COLO668 (cell line): ENCODE measurements around the gene HMCN2.

Source experiments
- DNase-seq: peaks from one replicate; lab custom pipeline; 2025; ENCODE audit not compliant: unreplicated experiment; lab: John Stamatoyannopoulos, UW

The HMCN2 gene

DNA sequence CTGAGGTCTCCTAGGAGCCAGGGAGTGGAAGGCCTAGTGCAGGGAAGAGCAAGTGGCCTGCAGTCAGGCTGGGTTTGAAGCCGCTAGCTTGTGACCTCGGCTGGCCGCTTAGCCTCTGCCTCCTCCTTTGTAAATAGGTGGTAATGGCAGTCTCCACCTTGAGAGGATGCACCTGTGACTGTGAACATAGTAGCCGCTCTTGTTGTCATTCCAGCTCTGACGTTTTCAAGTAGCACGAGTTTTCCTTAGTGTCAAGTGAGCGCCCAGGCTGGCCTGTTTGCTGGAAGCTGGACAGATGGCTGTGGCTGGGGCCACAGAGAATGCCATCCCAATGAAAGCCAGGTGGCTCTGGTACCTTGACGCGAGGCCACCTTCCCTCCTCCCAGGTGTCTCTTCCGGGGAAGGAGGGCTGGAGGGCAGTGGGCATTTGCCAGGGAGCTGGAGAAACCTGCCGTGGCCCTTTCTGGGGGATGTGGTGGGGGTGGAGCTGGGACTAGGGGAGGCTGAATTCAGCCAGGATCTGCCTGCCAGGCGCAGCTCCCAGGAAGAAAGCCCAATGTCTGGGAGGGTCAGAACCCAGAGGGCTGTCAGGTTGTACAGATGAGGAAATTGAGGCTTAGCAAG lies 181.7 kb downstream of the HMCN2 start:
- DNase-seq: peak; percentile 14

DNA sequence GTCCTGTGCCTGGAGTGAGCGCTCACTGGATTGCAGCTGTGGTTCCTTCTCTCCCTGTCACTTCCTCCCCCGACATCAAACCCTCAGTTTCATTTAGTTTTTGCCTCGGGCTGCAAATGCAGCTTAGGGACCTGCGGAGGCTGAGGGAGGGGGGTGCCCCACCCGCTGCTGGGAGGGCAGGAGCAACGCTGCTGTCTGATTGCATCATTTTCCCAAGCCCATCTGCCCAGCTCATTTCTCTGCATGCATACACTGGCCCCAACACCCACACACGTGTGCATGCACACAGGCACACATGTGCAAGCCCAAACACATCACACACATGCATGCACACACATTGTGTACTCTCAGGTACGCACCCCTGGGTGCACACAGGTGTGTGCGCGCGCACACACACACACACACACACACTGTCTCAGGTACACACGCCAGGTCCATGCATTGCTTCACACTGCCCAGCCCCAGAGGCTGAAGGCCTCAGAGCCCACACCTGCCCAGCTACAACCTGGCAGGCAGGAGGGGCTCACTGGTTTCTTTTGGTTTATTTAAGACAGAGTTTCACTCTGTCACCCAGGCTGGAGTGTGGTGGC lies 182.6 kb downstream of the HMCN2 start:
- DNase-seq: no peak

DNA sequence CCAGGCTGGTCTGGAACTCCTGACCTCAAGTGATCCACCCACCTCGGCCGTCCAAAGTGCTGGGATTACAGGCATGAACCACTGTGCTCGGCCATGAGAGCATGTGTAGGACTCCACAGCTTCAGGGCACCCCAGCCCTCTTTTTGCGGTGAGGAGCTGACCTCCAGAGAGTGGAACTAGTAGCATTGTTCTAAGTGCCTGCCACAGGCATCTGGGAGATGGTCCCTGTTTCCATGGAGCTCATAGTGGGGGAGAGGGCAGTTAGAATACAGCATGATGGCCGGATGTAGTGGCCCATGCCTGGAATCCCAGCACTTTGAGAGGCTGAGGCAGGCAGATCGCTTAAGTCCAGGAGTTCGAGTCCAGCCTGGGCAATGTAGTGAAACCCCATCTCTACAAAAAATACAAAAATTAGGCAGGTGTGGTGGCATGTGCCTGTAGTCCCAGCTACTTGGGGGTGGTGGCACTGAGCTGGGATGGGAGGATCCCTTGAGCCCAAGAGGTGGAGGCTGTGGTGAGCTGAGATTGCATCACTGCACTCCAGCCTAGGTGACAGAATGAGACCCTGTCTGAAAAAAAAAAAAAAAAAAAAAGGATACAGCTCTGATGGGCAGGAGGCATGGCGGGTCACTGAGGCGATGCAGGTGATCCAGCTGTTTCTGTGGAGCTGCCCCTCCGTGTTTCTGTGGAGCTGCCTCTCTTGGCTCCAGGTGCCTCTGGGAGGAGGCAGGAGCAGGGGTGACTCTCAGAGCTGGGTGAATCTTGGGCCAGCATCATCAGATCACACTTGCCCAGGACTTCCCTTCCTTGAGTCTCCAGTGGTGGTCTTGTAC lies 183.4 kb downstream of the HMCN2 start:
- DNase-seq: no peak

DNA sequence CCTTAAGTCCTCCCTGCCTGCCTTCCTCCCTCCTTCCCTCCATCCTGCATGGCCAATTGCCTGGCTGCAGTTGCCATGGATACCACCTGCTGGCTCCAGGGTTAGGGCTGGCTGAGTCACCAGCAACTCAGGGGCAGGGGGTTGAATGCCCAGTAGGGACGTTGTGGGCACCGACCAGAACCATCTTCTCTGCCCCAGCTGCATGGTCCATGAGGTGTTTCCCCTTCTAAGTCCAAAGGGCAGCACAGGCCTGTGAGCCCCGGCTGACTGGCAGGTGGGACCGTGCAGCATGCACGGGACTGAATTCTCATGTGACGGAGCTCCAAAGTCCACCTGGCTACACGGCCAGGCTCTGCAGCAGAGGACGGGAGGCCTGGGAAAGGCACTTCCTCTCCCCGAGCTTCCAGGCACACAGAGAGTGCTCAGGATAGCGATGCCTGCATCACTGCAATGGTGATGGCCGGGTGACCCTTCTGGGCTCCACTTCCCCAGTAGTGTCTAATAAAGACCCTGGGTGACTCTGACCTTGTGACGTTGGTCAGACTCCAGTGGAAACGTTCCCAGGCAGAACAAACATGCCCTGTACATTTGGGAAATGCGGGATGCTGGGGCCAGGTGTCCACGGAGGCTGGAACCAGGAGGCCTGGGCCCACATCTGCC lies 184.9 kb downstream of the HMCN2 start:
- peak; percentile 82 for DNase-seq

DNA sequence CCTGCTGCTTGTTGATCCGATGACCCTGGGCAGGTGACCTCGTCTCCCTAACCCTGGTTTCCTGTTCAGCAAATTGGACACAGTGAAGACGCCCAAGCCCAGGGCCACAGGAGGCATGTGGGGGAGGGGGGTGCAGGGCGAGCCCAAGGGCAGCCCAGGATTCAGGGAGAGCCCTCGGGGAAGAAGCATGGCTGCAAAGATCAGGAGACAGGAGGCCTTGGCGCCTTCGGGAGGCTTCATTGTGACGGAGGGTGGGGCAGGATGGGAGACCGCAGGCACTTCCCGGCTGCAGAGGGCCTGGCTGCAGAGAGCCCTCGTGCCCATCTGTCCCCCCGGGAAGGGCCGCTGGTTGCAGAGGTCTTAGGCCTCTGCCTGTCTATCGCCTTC lies 185.4 kb downstream of the HMCN2 start:
- no peak for DNase-seq

DNA sequence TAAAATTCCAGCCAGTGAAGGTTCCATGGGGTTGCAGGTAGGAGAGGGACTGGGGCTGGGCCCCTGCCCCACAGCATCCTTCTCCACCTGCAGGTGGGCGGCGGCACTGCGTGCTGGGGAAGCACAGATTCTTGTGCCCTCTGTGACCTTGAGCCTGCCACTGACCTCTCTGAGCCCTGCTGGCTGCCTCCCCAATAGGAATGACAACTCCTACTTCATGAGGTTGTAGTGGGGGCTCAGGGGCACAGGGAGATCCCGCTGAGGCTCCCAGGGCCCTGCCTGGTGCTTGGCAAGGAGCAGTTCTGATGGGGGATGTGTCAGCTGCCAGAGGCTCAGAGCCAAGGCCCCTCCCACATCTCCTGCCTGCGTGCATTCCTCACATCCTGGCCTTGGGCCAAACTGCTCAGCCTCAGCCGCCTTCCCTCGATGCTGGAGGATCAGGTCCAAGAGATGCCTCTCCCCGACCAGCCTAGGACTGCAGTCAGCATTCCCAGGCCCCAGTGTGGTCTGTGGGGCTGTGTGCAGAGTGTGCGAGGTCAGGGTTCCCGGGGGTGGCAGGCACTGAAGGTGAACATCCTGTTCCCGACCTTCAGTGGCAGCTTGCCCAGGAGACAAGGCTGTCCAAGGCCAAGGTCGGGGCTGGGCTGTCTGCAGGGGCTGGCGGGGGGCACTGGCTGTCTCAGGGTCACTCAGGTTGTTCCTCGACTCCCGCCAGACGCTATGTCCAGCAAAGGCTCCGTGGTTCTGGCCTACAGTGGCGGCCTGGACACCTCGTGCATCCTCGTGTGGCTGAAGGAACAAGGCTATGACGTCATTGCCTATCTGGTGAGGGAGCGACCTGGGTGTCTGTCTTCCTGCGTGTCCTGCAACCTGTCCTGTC lies 186.2 kb downstream of the HMCN2 start:
- DNase-seq: peak; percentile 81

DNA sequence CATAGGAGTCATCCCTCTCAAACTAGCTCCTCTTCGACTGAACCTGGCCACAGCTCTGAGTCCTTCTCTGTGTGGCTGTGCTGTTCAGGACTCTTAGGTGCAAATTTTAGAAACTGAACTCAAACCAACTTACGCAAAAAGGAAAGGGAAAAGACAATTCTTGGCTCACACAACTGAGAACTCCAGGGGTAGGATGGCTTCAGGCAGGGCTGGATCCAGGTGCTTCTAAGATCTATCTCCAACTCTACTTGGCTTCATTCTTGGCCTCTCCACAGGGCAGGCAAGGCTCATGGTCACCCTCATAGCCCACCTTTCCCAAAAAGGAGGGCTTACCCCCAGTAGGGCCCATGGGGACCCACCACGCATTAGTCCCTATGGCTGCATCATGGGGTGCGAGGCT lies 187.3 kb downstream of the HMCN2 start:
- DNase-seq: no peak

DNA sequence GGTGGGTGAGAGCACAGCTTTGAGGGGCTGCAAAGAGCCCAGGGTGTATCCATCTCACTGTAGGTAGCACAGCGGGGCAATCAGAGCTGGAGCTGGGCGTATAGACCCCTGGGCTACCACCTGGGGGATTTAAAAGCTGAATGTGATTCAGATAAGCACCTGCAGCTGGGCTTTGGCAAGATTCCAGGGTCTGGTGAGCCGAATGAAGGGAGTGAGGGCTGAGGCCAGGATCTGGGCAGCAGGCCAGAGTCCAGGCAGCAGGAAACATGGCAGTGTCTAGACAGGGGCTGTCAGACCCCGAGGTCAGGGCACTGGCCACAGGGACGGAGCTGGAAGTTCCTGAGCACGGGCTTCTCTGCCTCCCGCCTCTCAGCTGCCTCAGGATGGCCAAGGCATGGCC lies 187.9 kb downstream of the HMCN2 start:
- peak; percentile 80 for DNase-seq

DNA sequence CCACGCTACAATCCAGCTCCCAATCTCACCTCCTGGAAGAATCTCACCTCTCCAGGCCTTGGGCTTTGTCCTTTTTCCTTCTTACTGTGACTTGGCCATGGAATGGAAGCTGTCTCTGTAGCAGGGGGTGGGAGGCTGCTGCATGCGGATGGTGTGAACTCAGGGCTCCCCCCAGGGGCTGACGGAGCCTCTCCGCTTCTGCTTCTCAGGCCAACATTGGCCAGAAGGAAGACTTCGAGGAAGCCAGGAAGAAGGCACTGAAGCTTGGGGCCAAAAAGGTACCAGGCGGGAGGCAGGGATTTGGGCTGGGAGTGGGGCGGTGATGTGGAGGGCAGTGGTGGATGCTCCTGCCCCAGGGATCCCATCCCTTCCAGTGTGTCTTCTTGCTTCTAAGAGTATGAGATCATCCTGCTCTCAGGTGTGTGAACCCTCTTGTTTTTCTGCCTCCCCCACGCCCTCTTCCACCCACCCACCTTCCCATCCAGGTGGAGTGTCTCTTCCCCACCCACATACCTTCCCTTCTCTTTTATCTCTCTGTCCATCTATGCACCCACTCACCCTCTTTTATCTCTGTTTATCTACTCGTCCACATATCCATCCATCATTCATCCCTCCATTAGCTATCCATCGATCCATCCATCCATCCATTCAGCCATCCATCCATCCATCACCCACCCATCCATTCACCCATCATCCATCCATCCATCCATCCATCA lies 188.7 kb downstream of the HMCN2 start:
- DNase-seq: no peak

DNA sequence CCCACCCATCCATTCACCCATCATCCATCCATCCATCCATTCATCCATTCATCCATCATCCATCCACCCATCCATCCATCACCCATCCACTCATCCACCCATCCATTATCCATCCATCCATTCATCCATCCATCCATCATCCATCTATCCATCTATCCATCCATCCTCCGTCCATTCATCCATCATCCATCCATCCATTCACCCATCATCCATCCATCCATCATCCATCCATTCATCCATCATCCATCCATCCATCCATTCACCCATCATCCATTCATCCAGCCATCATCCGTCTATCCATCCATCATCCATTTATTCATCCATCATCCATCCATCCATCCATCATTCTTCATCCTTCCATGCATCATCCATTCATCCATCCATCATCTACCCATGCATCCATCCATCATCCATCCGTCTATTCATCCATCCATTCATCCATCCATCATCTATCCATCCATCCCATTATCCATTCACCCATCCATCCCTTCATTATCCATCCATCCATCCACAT lies 189.3 kb downstream of the HMCN2 start:
- no peak for DNase-seq

DNA sequence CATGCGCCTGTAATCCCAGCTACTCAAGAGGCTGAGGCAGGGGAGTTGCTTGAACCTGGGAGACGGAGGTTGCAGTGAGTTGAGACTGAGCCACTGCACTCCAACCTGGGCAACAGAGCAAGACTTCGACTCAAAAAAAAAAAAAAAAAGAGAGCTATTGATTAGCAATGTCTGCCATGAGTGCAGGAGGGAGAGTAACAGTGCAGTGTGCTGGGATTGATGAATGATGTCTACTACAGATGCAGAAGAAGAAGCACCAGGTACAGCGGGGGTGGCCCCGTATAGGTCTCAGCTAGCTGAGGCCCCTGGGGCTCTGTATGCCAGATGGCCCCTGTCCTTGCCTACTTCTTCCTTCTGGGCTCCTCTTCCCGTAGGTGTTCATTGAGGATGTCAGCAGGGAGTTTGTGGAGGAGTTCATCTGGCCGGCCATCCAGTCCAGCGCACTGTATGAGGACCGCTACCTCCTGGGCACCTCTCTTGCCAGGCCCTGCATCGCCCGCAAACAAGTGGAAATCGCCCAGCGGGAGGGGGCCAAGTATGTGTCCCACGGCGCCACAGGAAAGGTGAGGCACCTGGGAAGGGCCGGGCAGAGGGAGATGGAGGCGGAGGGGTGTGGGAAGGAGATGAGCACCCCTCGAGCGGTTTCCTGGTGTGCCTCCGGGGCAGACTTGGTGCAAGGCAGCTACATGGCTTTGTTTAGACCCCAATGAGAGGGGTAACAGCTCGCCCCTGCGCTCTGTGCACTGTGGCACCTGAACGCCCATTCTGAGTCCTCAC lies 192.7 kb downstream of the HMCN2 start:
- no peak for DNase-seq

DNA sequence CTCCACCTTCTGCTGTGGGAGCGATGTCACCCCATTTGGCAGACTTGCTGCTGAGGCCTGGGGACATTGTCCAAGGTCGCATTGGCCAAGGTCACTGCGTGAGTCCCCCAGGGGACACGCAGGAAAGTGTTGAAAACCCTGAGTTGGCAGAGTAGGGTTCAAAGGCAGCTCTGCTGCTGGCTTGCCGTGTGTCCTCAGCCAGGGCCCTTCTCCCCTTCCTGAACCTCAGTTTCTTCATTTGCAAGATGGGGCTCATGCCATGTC lies 193.2 kb downstream of the HMCN2 start:
- no peak for DNase-seq

DNA sequence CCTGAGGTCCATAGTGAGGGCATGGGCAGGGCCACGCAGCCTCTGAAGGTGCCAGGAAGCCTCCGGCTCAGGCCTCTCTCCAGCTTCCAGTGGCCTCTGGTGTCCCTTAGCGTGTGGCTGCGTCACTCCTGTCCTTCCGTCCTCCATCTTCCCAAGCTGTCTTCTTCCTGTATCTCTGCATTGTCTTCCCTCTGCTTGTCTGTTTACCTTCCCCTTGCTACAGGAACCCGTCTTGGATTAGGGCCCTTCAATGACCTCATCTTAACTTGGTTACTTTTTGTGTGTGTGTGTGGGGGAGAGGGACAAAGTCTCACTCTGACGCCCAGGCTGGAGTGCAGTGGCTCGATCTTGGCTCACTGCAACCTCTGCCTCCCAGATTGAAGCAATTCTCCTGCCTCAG lies 193.6 kb downstream of the HMCN2 start:
- DNase-seq: no peak

DNA sequence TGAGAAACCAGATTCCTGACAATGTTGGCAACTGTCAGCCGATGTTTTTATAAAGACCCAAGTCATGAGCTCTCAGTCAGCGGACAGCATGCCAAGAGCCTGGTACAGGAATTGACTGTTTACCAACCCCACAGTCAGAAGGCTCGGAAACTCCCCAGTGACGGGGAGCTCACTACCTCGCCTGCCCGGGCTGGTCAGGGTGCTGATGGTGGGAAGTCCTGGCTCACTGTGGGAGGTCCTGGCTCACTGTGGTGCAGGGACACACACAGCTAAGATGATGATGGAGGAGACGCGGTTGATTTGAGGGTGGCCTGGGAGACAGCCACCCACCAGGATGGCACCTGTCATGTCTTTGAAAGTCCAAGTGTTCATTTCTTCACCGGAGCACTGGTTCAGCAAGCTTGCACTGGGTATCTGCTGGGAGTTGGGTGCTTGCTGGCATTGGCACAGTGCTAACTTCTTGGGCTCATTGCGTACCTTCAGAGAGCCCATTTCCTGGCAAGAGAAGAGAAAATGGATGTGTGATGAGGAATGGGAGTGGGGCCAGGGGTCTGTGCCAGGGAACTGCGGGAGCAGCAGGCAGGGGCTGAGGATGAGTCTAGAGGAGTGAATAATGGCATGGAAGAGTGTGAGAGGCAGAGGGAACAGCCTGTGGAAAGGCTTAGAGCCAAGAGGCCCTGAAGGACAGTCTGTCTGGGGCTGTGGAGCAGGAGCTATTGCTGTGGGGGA lies 194.5 kb downstream of the HMCN2 start:
- DNase-seq: no peak

DNA sequence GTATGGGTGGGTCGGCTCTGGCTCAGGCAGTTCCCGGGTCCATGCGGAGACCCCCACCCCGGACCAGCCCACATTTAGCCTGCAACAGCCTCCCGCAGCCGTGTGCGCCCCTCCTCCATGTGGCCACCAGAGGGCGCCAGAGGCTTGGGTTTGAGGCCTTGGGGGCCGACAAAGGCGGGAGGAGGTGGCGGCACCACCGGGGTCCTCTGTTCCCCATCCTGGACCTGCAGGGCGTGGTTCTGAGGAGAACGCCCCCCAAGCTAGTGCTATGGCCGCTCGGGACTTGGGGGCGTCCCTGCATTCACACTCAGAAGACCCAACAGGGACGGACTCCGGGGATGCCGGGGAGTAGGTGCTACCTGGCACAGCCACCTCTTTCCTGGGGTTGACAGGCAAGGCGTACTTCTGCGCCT lies 195.7 kb downstream of the HMCN2 start:
- DNase-seq: peak; percentile 60

DNA sequence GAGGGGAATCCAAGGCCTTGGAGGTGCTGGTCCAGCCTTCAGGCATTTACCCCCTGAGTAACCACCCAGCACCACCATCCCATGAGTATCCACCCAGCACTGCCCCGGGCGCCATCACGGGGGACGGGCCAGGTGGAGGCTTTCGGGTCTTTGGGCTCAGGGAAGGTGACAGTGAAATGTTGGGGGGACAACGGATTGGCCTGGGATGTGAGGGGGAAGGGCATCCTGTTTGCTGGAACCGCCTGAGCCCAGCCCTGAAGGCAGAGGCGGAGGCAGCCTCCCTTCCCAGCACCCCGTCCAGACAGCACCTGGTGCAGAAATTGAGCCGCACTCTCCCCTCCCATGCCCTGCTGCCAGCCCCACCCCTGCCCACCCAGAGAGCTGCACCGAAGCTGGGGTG lies 196.2 kb downstream of the HMCN2 start:
- DNase-seq: no peak

DNA sequence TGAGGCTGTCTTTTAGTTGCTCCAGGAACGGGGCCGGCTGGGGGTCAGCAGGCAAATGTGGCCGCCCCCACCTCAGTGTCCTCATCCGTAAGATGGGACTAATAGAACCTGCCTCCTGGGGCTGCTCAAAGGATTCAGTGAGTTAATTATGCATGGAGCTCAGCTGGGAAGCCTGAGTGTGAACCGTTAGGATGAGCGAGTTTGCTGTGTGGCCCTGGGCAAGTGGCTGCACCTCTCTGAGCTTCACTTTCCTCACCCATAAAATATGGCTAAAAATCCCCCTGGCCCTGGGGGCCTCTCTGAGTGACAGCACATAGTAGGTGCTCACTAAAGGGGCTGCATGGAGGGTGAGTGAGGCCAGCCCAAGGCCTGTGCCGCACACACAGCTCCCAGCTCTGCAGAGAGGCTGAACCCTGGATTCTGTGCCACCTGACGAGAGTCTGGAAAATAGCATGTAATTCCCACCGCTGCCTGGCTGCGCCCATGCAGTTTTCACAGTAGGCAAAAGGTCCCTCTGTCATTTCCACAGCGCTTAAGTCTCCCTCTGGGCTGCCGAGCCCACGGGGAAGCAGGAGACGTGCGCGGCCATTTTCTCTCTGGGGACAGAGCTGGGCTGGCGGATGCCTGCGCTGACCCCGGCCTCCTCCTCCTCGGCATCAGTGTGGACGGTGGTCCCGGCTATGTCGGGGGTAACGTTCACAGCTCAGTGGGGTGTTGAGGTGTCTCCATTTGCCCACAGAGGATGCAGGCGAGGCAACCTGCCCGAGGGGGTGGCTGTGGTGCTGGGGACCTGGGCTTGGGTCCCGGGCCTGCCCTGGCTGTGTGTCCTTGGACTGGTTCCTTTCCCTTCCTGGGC lies 197.4 kb downstream of the HMCN2 start:
- no peak for DNase-seq
